BJ (cell line): Measurements from ENCODE around the gene CPSF4. TPM values are rescaled to one million over a fixed set of nuclear protein-coding genes. Genes with fewer than 3 reads are reported as not detected.

Experiments used
- CTCF ChIA-PET: fragments of 350-600 bp; formaldehyde crosslinking; extraction: SDS; loops from one replicate; lab custom pipeline; 2021; ENCODE audit warnings: antibody characterized with exemption, inconsistent platforms; lab: Yijun Ruan, JAX
- POLR2A ChIA-PET: fragments of 300-600 bp; sonication (Branson Sonifier 250); formaldehyde crosslinking; extraction: SDS; loops from one replicate; lab custom pipeline; 2021; ENCODE audit warnings: antibody characterized with exemption; lab: Charles Lee
- DNase-seq: peaks from one replicate; pipeline ENCODE4 v3.0.0-alpha.2; 2011; ENCODE audit warnings: low read depth
- H3K27me3 ChIP-seq: 2 replicates; pipeline ENCODE4 v1.6.0; 2011; ENCODE audit warnings: low read length; ENCODE audit not compliant: control insufficient read depth, insufficient read depth
- H3K36me3 ChIP-seq: 2 replicates; pipeline ENCODE4 v1.5.1; 2011; ENCODE audit warnings: low read length; ENCODE audit not compliant: control insufficient read depth, insufficient read depth
- H3K4me3 ChIP-seq: 2 replicates; pipeline ENCODE4 v1.5.1; 2011; ENCODE audit warnings: low read depth, mild to moderate bottlenecking, control low read depth, low read length
- polyA plus RNA-seq: library from polyadenylated mRNA; depleted of rRNA; stranded (reverse); fragments of >200 nt; gene quantifications from 2 replicates; pipeline ENCODE4 v1.2.3, GENCODE V29; 2011
- TF ChIP-seq, protein P1 (sequence below): IDR thresholded peaks from 2 replicates; pipeline ENCODE4 v1.5.1; 2011; ENCODE audit warnings: low read depth, mild to moderate bottlenecking, control low read depth, inconsistent platforms, low read length, moderate library complexity; ENCODE audit not compliant: insufficient read depth

The CPSF4 gene
- polyA plus RNA-seq, 1 experiment = 40.1 TPM

DNA sequence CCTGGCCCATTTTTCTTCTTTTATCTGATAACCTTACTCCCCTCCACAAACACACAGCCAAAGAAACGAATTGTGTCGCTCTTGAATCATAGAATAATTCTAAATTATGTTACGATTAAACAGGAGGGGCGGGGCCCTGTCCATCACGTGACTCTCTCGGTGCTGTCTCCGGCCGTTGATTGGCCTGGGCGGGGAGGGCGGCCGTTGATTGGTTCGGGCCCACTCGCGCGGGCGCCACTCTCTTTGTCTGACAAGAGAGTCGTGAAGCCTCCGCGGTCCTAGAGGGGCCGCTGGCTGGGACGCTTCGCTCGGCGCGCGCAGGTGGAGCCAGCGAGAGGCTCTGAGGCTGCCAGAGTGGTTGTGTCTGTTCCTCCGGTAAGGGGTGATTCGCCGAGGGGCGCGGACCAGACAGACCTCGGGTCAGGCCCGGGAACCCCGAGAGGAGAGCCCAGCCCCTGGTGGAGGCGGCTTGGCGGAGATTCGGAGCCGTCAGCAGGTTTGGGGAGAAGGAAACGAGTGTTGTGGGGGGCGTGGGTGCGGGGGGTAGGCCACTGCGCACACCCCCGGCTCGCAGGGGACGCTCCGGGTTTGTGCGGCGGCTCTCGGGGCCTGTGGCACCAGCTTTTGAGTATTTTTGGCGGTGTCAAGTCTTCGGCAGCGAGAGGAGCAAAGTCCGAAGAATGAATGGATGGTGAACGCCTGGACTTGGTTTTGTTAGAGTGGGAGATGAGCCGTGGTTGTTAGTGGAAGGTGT, 34.0 kb downstream of the CPSF4 start, which contains the start of gene ZNF789:
Gene ZNF789, plus strand, starts transcription at position 330 of the 754 bp plus-strand sequence. CDS start 3,567 bp downstream, outside the sequence.
- Histone ChIP-seq H3K27me3 (no peaks in the 10 kb centered on the region), H3K4me3 (peak within 1 kb of the TSS; percentile 75), H3K36me3 (no peaks in the 10 kb centered on the region)
- ChIA-PET POLR2A (no interaction called here), CTCF (no interaction called here)
- peak; percentile 67 for DNase-seq
- TF ChIP-seq, protein P1, sequence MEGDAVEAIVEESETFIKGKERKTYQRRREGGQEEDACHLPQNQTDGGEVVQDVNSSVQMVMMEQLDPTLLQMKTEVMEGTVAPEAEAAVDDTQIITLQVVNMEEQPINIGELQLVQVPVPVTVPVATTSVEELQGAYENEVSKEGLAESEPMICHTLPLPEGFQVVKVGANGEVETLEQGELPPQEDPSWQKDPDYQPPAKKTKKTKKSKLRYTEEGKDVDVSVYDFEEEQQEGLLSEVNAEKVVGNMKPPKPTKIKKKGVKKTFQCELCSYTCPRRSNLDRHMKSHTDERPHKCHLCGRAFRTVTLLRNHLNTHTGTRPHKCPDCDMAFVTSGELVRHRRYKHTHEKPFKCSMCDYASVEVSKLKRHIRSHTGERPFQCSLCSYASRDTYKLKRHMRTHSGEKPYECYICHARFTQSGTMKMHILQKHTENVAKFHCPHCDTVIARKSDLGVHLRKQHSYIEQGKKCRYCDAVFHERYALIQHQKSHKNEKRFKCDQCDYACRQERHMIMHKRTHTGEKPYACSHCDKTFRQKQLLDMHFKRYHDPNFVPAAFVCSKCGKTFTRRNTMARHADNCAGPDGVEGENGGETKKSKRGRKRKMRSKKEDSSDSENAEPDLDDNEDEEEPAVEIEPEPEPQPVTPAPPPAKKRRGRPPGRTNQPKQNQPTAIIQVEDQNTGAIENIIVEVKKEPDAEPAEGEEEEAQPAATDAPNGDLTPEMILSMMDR = 0 out of 2 replicates have a peak, but pooled peaks have one; percentile 7

DNA sequence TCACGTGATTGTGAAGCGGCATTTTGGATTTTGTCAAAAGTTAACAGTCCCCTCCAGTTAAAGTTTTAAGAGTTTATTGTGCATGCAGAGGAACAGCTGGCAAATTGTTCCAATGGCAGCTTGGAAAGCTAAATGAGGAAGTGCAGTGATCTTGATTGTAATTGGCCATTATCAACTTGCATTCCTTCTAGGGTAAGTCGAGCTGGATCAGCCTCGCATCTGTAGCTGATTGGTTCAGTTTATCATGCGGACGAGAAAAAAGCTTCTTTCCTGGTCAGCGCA, 34.5 kb downstream of the CPSF4 start:
- TF ChIP-seq, protein P1 = no peak
- CTCF ChIA-PET = no interaction called here
- Histone ChIP-seq H3K27me3 (no peaks in the 10 kb centered on the region), H3K36me3 (no peaks in the 10 kb centered on the region), H3K4me3 (peak overlapping the region; percentile 75)
- DNase-seq = peak; percentile 21
- POLR2A ChIA-PET = interaction anchor here (0.5 kb wide), 1 partner anchor 25 kb away, joined by 3 read pairs; no protein-coding TSS in a partner anchor

DNA sequence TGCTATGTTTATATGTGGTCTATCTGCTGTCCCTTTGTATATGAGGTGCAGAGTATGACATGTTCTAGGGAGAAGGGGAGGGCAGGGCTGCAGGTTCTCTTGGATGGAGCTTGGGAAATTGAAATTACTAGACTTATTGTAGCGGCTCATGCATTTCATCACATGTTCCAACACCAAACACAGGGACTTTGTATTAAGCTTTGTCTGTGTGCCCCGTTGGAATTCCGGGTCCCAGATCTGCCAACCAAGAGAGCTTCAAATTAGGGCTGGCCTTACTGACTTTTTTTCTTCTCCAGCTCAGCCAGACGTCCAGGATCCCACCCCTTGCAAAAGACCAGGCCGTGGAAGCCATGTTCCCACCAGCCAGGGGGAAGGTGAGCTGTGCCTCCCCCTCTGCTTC, 37.4 kb downstream of the CPSF4 start:
- Histone ChIP-seq H3K27me3 (no peaks in the 10 kb centered on the region), H3K36me3 (0 out of 2 replicates have a peak, but pooled peaks cover 1% of the 10 kb centered on the region), H3K4me3 (no peak overlapping the region)
- TF ChIP-seq, protein P1 = no peak
- DNase-seq = no peak
- CTCF ChIA-PET = no interaction called here
- POLR2A ChIA-PET = no interaction called here

DNA sequence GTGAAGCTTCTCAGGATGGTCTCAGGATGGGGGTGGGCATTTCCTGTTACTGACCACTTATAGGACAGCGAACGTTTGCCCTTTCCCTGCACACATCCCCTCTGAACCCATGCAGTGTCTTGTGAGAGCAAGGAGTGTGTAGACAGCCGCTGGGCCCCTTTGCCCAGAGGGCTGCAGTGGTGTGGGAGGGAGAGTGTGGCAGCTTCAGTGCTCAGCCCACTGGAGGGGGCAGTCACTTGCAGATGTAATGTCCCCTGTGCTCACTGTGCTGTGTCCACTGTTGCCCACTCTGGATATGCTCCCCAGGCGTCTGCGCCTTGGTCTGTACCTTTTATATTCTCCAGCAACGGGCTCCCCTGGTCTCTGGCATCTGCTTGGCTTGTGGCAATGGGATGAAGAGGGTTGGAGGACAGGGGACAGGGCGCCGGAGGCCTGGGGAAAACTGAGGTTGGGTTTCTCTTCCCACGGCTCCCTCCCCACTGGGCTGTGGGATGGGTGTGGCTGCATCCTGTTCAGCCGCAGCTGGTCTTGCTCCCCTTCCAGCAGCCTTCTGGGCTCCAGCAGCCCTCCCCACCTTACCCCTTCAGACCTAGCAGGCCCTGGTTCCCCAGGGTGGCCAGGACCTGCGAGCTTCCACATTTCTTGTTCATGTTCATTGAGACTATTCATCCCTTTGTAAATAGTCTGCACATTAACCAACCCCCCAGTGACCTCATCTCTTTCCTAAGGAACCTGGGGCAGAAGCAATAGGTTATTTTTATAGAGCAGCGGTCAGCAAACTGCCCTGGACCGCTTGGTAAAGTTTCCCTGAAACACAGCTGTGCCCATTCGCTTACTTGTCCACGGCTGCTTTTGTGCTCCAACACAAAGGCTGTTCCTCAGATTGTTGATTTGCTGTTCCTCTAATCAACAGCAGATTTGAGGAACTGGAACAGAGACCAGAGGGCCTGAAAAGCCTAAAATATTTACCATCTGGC, 40.0 kb downstream of the CPSF4 start:
- ChIA-PET CTCF (interaction anchor here (1.4 kb wide), 1 partner anchor 11 kb away, joined by 3 read pairs; no protein-coding TSS in a partner anchor), POLR2A (no interaction called here)
- Histone ChIP-seq H3K36me3 (0 out of 2 replicates have a peak, but pooled peaks cover 1% of the 10 kb centered on the region), H3K27me3 (no peaks in the 10 kb centered on the region), H3K4me3 (no peak overlapping the region)
- no peak for DNase-seq
- TF ChIP-seq, protein P1 = no peak

DNA sequence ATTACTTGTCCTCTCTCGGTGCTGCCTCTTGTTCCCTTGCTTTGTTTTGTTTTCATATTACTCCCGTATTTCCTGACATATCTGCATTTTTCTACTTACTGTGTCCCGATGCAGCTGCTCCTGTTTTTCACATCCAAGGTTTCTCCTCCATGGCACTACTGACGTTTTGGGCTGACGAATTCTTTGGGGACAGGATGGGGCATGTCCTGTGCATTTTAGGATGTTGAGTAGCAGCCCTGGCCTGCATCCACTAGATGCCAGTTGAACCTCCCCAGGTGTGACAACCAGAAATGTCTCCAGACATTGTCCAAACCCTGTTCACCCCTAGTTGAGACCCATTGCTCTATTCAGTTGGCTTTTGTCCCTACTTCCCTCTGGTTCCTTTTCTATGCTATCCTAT, 46.4 kb downstream of the CPSF4 start:
- POLR2A ChIA-PET = no interaction called here

More for the DNA sequence above, 46.4 kb downstream of the CPSF4 start:
- Histone ChIP-seq H3K4me3 (no peak overlapping the region), H3K36me3 (peaks cover 3% of the 10 kb centered on the region), H3K27me3 (no peaks in the 10 kb centered on the region)
- CTCF ChIA-PET = no interaction called here
- no peak for DNase-seq
- TF ChIP-seq, protein P1 = no peak
